H1 (cell line): ENCODE measurements around the gene RPL7L1. TPM values are rescaled to one million over a fixed set of nuclear protein-coding genes. Genes with fewer than 3 reads are reported as not detected.
"Not testable (repeated sequence)": the region's sequence is repeated elsewhere in the genome, so short reads cannot be mapped to it uniquely, and the experiment has no call there.

Experiments used
- CTCF ChIA-PET: fragments of 300-600 bp; sonication (Branson Sonifier 250); formaldehyde crosslinking; loops from one replicate; lab custom pipeline; 2021; ENCODE audit not compliant: partially characterized antibody; lab: Charles Lee
- POLR2A ChIA-PET: fragments of 300-600 bp; sonication (Branson Sonifier 250); formaldehyde crosslinking; loops from one replicate; lab custom pipeline; 2021; ENCODE audit warnings: inconsistent platforms; ENCODE audit not compliant: partially characterized antibody; lab: Charles Lee
- DNase-seq, 2 experiments: peaks; one replicate each; pipeline versions ENCODE4 v3.0.0 to v3.0.0-alpha.2; 2010 to 2022; ENCODE audit warnings: low spot score in 2 of 2, low read depth in 1 of 2, mixed read lengths in 1 of 2
- FAIRE-seq: peaks from 2 replicates; lab custom pipeline; 2011; peaks lifted over from hg19 to GRCh38; lab: Jason Lieb, UNC
- H2AFZ ChIP-seq: 2 replicates; pipeline ENCODE4 v1.8.1; 2012; ENCODE audit warnings: low read length, inconsistent platforms
- H2AK5ac ChIP-seq: 2 replicates; pipeline ENCODE4 v1.6.1; 2013; ENCODE audit warnings: low read depth, low read length
- H2BK120ac ChIP-seq: replicated peaks from 2 replicates; pipeline ENCODE3; 2013; ENCODE audit warnings: low read depth, low read length, inconsistent platforms
- H2BK12ac ChIP-seq: 2 replicates; pipeline ENCODE4 v1.6.1; 2013; ENCODE audit warnings: low read depth, low read length
- H2BK15ac ChIP-seq: 2 replicates; pipeline ENCODE4 v1.6.1; 2013; ENCODE audit warnings: low read length
- H2BK20ac ChIP-seq: 2 replicates; pipeline ENCODE4 v1.6.1; 2013; ENCODE audit warnings: low read length
- H2BK5ac ChIP-seq: 2 replicates; pipeline ENCODE4 v1.6.1; 2013; ENCODE audit warnings: low read depth, low read length
- H3K14ac ChIP-seq: 2 replicates; pipeline ENCODE4 v1.6.1; 2013; ENCODE audit warnings: inconsistent platforms; ENCODE audit not compliant: insufficient read length
- H3K18ac ChIP-seq: 2 replicates; pipeline ENCODE4 v1.6.1; 2013; ENCODE audit warnings: low read length; ENCODE audit errors: extremely low read depth
- H3K23ac ChIP-seq: 2 replicates; pipeline ENCODE4 v1.6.1; 2013; ENCODE audit warnings: inconsistent platforms; ENCODE audit not compliant: insufficient read length
- H3K23me2 ChIP-seq: 2 replicates; pipeline ENCODE4 v1.6.1; 2013; ENCODE audit warnings: low read depth, low read length
- H3K27ac ChIP-seq: 2 replicates; pipeline ENCODE4 v1.6.1; 2011; ENCODE audit warnings: low read depth, low read length, inconsistent platforms
- H3K27me3 ChIP-seq, 4 experiments: replicated peaks in 1 of 4; 1 replicate in 1 of 4; 2 replicates in 3 of 4; pipeline versions ENCODE4 v1.6.1 to v1.8.1; 2011 to 2013; ENCODE audit warnings: low read length in 3 of 4, mild to moderate bottlenecking in 3 of 4, inconsistent platforms in 2 of 4, mixed read lengths in 2 of 4, moderate library complexity in 1 of 4; ENCODE audit not compliant: control insufficient read depth in 3 of 4, insufficient read depth in 3 of 4; ENCODE audit errors: extremely low read depth in 1 of 4
- H3K36me3 ChIP-seq, 4 experiments: 2 replicates each; pipeline versions ENCODE4 v1.6.1 to v1.8.1; 2011 to 2013; ENCODE audit warnings: mild to moderate bottlenecking in 4 of 4, low read length in 3 of 4, moderate library complexity in 2 of 4, control low read depth in 1 of 4, inconsistent platforms in 1 of 4; ENCODE audit not compliant: insufficient read depth in 4 of 4, control insufficient read depth in 2 of 4
- H3K4ac ChIP-seq: replicated peaks from 2 replicates; pipeline ENCODE3; 2013; ENCODE audit warnings: low read length, low read depth, mixed read lengths, inconsistent platforms; ENCODE audit not compliant: insufficient read length
- H3K4me1 ChIP-seq, 4 experiments: replicated peaks in 1 of 4; 1 replicate in 1 of 4; 2 replicates in 3 of 4; pipeline versions ENCODE4 v1.6.1 to v1.8.1; 2011 to 2013; ENCODE audit warnings: low read length in 3 of 4, inconsistent platforms in 2 of 4, mixed read lengths in 1 of 4; ENCODE audit not compliant: insufficient read depth in 4 of 4, control insufficient read depth in 3 of 4
- H3K4me2 ChIP-seq, 2 experiments: 2 replicates each; pipeline versions ENCODE4 v1.6.1 to v1.8.1; 2011 to 2013; ENCODE audit warnings: low read depth in 2 of 2, low read length in 2 of 2, control low read depth in 1 of 2, inconsistent platforms in 1 of 2, mild to moderate bottlenecking in 1 of 2; ENCODE audit not compliant: insufficient read depth in 1 of 2
- H3K4me3 ChIP-seq, 4 experiments: fragments of 200-600, 300-600 bp in 1 of 4; sonication (generic), shearing (Covaris generic), sonication (Bioruptor Twin) in 1 of 4; 2 replicates each; pipeline versions ENCODE4 v1.5.1 to v1.8.1; 2011 to 2016; ENCODE audit warnings: low read length in 4 of 4, low read depth in 3 of 4, control low read depth in 2 of 4, inconsistent platforms in 2 of 4, mild to moderate bottlenecking in 2 of 4, mixed read lengths in 1 of 4, moderate library complexity in 1 of 4; ENCODE audit not compliant: insufficient read depth in 2 of 4; ENCODE audit errors: extremely low read depth in 1 of 4
- H3K56ac ChIP-seq: replicated peaks from 2 replicates; pipeline ENCODE3; 2013; ENCODE audit warnings: low read depth, mild to moderate bottlenecking, mixed read lengths, low read length, inconsistent platforms; ENCODE audit not compliant: insufficient read length
- H3K79me1 ChIP-seq: 2 replicates; pipeline ENCODE4 v1.6.1; 2013; ENCODE audit warnings: low read depth, low read length, control low read depth
- H3K79me2 ChIP-seq, 2 experiments: 2 replicates each; pipeline versions ENCODE4 v1.6.1 to v1.8.1; 2012 to 2013; ENCODE audit warnings: low read length in 2 of 2, mild to moderate bottlenecking in 2 of 2, inconsistent platforms in 1 of 2; ENCODE audit not compliant: insufficient read depth in 2 of 2, control insufficient read depth in 1 of 2
- H3K9ac ChIP-seq, 4 experiments: replicated peaks in 1 of 4; 1 replicate in 1 of 4; 2 replicates in 3 of 4; pipeline versions ENCODE4 v1.6.1 to v1.8.1; 2011 to 2013; ENCODE audit warnings: low read depth in 3 of 4, low read length in 3 of 4, control low read depth in 2 of 4, mild to moderate bottlenecking in 2 of 4, moderate library complexity in 2 of 4, inconsistent platforms in 1 of 4; ENCODE audit errors: extremely low read depth in 1 of 4
- H3K9me3 ChIP-seq, 2 experiments: 2 replicates each; pipeline versions ENCODE4 v1.6.1 to v1.8.1; 2012 to 2013; ENCODE audit warnings: mild to moderate bottlenecking in 2 of 2, moderate library complexity in 2 of 2, control low read depth in 1 of 2, inconsistent platforms in 1 of 2, low read depth in 1 of 2, low read length in 1 of 2, mixed read lengths in 1 of 2; ENCODE audit not compliant: insufficient read depth in 2 of 2
- H4K20me1 ChIP-seq, 2 experiments: replicated peaks in 1 of 2; 2 replicates each; pipeline versions ENCODE3 to v1.8.1; 2011 to 2013; ENCODE audit warnings: inconsistent platforms in 2 of 2, low read length in 2 of 2, mild to moderate bottlenecking in 1 of 2; ENCODE audit not compliant: insufficient read depth in 2 of 2, control insufficient read depth in 1 of 2
- H4K5ac ChIP-seq: 2 replicates; pipeline ENCODE4 v1.6.1; 2013; ENCODE audit warnings: low read length, low read depth, mixed read lengths, inconsistent platforms; ENCODE audit not compliant: insufficient read length
- H4K8ac ChIP-seq: 2 replicates; pipeline ENCODE4 v1.8.0; 2013; ENCODE audit warnings: mild to moderate bottlenecking, moderate library complexity, low read length, inconsistent platforms; ENCODE audit not compliant: insufficient read depth; ENCODE audit errors: extremely low read depth
- H4K91ac ChIP-seq: replicated peaks from 2 replicates; pipeline ENCODE3; 2013; ENCODE audit warnings: low read length, mixed read lengths, inconsistent platforms; ENCODE audit not compliant: insufficient read length
- WGBS, 2 experiments: shearing (Covaris generic) in 1 of 2; methylation state at CpG; one replicate each; pipeline versions ENCODE4 v1.1.6 to v1.1.7; 2013 to 2015; ENCODE audit warnings: low lambda C conversion rate in 2 of 2, mixed read lengths in 2 of 2, inconsistent platforms in 1 of 2, low coverage in 1 of 2, missing lambda C conversion rate in 1 of 2; ENCODE audit not compliant: insufficient replicate concordance in 2 of 2, insufficient coverage in 1 of 2, insufficient read length in 1 of 2; ENCODE audit errors: extremely low coverage in 1 of 2, missing lambda C conversion rate in 1 of 2; 5-methylcytosine and 5-hydroxymethylcytosine counted together
- polyA plus RNA-seq, 7 experiments: library from polyadenylated mRNA; depleted of rRNA in 3 of 7; stranded (reverse) in 5 of 7; unstranded in 2 of 7; fragments of >200 nt in 5 of 7; fragments of 200-250 nt in 2 of 7; gene quantifications; 1 replicate in 5 of 7; 2 replicates in 1 of 7; 4 replicates in 1 of 7; pipeline versions ENCODE4 v1.2.1 to v1.2.3, GENCODE V29; 2011 to 2013; ENCODE audit warnings: missing spikeins in 2 of 7, mixed read lengths in 2 of 7
- total RNA-seq: library from RNA; stranded (reverse); fragmentation: NEBNext Ultra II Directional; extraction: Animal tissue kit (Norgen Biotek cat#: 25700); gene quantifications from 2 replicates; pipeline ENCODE4 v1.2.1, GENCODE V29; 2021

Gene RPL7L1
- total and polyA plus RNA-seq, 2 of the 8 experiments (the other 6 are each of a cell fraction or from before 2014, with no cell fraction given) = 31.0 to 117 TPM

DNA sequence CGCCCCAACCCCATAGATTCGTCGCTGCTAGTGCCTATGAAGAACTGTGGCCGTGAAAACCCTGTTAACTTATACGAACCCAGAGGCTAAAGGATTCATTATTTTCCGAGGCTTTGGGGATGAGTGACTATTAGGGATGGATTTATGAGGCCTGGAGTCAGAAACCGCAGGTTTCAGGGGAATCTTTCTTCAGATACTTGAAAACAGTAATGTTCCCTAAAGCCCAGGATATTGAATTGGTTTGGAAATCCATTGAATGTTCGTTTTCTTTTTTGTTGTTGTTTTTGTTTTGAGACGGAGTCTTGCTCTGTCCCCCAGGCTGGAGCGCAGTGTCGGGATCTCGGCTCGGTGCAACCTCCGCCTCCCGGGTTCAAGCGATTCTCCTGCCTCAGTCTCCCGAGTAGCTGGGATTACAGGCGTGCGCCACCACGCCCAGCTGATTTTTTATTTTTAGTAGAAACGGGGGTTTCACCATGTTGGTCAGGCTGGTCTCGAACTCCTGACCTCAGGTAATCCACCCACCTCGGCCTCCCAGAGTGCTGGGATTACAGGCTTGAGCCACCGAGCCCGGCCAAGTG lies 913 bp downstream of the RPL7L1 start:
- peaks cover 19 to 37% (median 32%) of the 10 kb centered on the region in 4 experiments for H3K36me3 ChIP-seq
- peak overlapping the region; percentile 71 to 95 for H3K4me2 ChIP-seq
- not testable (repeated sequence) for H2AFZ ChIP-seq, H2BK120ac ChIP-seq, H3K27me3 ChIP-seq, H4K91ac ChIP-seq, H2BK15ac ChIP-seq, FAIRE-seq, H3K23ac ChIP-seq, H3K23me2 ChIP-seq, H3K4me1 ChIP-seq, H2BK20ac ChIP-seq, H3K14ac ChIP-seq, H3K9me3 ChIP-seq, DNase-seq, H3K79me1 ChIP-seq
- H2BK5ac ChIP-seq = peak overlapping the region; percentile 72
- H4K20me1 ChIP-seq = peaks cover 3 to 13% of the 10 kb centered on the region in 2 experiments
- H3K18ac ChIP-seq = peak overlapping the region; percentile 91
- H3K56ac ChIP-seq = peak overlapping the region; percentile 17
- POLR2A ChIA-PET = interaction anchor here (0.7 to 7.2 kb wide), 35 partner anchors 10 to 333 kb away, joined by 3 to 130 read pairs (median 5); partner anchors contain the start of genes BICRAL, CNPY3, KLHDC3 and MEA1
- H2BK12ac ChIP-seq = peak overlapping the region; percentile 80; the same call in 1 of the 2 replicates
- CTCF ChIA-PET = interaction anchor here (0.6 to 6.3 kb wide), 6 partner anchors 18 to 219 kb away, joined by 3 to 39 read pairs (median 4); no protein-coding TSS in a partner anchor
- WGBS, 2 experiments = 36% methylated on average over 25 of the region's 25 CpGs; no CpG with 5 or more reads in 1 of the 2 experiments
- H3K27ac ChIP-seq = peak overlapping the region; percentile 93
- H4K8ac ChIP-seq = peak overlapping the region; percentile 99; the same call in 1 of the 2 replicates
- H3K9ac ChIP-seq = peak overlapping the region; percentile 93 to 97 (median 95)
- peak overlapping the region; percentile 19 for H3K4ac ChIP-seq
- peak overlapping the region; percentile 7; the same call in 1 of the 2 replicates for H2AK5ac ChIP-seq
- H4K5ac ChIP-seq = peak overlapping the region; percentile 85
- H3K79me2 ChIP-seq = peaks cover 3 to 37% of the 10 kb centered on the region in 2 experiments; a peak in 3 of 4 replicates
- H3K4me3 ChIP-seq = peak overlapping the region; percentile 89 to 99 (median 97)
